GM12801 (cell line): ENCODE results near the gene PELI1.

ENCODE experiments used
- TF ChIP-seq, protein P1 (sequence below): IDR thresholded peaks from one replicate; pipeline ENCODE4 v1.5.1; 2011; ENCODE audit warnings: control low read depth; ENCODE audit not compliant: insufficient read length; ENCODE audit errors: extremely low read depth

The PELI1 gene

DNA sequence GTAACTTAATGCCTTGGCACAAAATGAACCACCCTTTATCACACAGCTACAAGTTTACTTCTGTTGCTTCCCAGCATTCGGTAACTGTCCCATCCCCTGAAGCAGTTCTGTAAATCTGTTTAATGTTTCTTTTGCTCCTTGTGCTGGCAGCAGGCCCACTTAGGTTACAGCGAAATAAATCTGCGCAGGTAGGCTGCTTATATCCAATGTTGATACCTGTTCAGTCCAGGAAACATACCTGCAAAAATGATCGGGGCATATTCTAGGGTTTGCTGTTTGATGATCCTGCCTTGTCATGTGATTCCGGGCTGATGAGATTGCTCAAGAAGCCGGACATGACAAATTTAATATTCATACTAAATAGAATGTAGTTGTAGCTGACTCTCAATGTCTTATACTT is 23.3 kb downstream of the PELI1 start:
- TF ChIP-seq, protein P1, sequence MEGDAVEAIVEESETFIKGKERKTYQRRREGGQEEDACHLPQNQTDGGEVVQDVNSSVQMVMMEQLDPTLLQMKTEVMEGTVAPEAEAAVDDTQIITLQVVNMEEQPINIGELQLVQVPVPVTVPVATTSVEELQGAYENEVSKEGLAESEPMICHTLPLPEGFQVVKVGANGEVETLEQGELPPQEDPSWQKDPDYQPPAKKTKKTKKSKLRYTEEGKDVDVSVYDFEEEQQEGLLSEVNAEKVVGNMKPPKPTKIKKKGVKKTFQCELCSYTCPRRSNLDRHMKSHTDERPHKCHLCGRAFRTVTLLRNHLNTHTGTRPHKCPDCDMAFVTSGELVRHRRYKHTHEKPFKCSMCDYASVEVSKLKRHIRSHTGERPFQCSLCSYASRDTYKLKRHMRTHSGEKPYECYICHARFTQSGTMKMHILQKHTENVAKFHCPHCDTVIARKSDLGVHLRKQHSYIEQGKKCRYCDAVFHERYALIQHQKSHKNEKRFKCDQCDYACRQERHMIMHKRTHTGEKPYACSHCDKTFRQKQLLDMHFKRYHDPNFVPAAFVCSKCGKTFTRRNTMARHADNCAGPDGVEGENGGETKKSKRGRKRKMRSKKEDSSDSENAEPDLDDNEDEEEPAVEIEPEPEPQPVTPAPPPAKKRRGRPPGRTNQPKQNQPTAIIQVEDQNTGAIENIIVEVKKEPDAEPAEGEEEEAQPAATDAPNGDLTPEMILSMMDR, result no peak

DNA sequence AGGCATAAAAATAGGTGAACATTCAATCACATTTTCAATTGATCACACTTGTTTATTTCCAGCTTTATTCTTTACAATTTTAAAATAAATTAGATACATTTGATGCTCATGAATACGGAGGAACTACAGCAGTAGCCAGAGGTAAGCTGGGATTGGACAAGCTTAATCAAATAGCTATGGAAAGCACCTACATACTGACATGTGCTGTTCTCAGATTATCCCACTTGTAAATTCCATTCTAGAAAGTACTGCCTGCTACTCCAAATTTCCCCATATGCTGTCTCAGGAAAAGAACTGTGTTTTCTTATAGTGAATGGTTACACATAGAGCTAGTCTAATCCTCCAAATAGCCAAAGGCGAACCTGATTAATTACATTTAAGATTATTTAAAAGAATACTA is 24.2 kb downstream of the PELI1 start:
- TF ChIP-seq, protein P1, result no peak

DNA sequence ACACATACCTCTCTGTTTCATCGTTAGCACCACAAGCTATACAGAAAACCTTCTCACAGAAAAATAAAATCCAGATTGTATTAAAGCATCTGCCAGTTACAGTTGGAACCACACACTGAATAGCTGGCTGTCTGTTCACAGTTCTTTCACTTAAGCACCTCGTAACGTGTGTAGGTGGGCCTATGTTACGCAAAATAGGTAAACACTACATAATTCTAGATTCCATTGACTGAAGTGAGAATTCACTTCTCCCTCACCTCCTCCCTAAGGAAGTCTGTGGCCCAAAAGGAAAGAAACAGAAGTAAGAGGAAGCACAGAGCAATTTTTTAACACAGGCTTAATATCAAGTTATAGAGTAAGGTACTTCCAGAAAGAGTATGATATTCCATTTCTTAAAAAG is 24.9 kb downstream of the PELI1 start:
- TF ChIP-seq, protein P1, result no peak

DNA sequence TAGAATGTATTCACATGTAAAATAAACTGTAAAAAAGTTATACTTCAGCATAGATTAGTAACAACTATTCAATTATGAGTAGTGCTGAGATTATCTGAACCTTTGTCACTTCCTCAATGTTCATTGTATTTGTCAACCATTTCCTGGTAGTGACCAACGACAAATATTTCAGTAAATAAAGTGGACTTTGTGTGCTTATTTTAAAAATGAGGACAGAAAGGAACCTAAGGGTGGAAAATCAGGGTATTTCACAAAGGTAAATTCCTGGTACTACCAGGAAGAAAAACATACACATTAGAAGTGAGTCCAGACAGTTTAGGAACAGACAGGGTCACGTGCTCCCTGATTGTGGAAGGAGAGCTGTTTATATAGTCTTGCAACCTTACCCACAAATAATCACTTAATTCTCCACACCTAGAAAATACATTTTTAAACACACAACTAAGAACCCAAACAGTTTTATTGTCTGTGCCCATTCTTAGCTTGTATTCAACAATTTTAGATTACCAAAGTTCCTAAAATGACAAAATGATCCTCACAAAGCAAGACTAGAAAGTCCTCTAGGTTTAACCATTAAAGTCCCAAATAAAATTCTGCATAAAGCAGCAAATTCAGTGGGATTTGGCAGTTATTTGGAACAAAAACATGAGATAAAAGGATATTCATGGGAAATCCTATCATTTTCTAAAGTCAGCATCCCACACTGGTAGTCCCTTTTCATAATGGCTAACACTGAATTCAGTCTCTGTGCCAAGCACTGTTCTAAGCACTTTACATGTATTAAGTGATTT is 28.2 kb downstream of the PELI1 start:
- TF ChIP-seq, protein P1, result no peak

DNA sequence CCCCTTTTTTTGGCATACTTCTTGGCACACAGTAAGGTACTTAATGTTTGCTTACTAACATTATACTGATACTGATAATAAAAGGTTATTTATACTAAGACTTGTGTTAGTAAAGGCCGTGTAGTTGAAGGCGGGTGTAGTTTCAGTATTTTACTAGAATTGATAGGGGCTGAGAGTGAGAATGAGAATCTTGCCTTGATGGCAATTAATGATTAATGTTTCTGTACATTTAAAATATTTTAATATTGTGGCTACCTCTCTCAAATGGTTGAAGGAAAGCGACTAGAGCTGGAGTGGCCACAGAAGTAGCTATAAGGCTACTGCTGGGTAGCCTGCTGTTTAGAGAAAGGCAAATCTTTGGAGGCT is 29.3 kb downstream of the PELI1 start:
- TF ChIP-seq, protein P1, result no peak

DNA sequence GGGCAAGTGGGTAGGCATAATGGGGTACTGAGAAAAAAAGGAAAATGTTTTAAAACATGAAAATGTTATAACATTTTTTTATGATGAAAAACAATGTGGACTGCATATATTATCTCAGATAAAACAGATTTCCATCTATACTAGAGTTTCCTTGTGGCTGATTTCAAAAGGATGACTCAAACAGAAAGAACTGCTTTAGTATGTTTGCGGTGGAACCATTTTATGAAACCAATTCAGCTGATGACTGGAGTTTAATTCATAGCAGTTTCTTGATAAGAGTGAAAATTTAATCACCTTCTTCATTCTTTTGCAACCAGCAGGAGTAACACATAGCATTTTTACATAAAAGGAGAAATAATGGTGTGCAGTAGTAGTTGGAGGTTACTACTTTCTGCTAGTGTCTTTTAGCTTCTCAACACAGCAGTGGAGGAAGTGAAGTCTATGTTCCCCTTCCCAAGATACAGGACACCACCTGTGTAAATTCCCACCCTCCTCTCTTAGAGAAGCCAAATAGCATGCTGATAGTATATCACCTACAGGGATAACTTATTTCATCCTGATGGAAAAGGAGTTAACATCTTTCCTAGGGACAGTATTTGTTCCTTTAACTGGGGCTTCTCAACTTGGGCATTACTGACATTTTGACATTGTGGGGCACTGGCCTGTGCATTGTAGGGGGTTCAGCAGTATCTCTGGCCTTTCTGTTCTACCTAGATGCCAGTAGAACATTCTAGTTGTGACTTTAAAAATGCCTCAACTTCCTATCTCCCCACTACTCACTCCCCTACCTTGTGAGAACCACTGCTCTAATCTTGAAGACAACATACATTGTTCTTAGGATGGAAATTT is 29.9 kb downstream of the PELI1 start:
- TF ChIP-seq, protein P1, result no peak

DNA sequence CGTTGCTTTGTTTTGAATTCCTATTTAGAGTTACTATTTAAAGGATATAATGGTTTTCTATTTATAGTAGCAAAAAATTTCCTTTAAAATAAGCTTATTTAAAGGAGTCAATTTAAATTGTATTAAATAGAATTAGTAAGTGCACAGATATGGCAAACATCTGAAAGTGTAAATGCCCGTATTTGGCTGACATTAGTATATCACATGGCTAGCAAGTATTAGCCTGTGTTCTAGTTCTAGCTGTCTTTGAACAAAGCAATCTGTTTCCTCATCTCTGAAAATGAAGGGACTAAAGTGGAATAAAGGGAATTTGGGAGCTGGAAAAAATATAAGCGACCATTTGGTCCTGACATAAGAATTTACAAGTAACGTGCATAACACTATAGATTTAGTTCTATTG is 32.2 kb downstream of the PELI1 start:
- TF ChIP-seq, protein P1, result no peak
